ENCODE results near the gene PRSS1.
"Not testable (repeated sequence)": the region's sequence is repeated elsewhere in the genome, so short reads cannot be mapped to it uniquely, and the experiment has no call there.

The PRSS1 gene

DNA sequence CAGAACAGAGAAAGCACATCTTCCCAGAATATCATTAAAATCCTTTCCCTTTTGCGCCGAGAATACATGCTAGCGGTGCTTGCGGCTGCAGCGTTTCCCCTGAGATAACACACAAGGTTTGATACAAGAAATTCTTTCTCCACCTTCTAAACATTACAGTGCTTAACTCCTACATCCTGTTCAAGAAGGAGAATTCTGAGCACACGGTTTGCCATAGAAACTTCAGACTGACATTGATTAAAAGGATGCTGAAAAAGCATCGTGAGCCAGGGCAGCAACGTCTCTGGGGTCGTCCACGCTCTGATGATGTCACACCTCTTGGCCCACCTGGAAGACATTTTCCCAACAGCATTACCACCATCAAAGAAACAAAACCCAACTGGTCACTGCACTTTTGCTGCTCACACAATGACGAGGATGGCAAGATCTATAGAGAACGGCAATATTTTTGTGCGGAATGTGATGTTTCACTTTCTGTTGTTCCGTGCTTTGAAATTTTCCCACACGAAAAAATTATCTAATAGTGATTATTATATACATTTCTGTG is 27.0 kb upstream of the PRSS1 start:
- H3K4me3 ChIP-seq (ENCODE audit: low read length), result no peak overlapping the region
- DNase-seq (ENCODE audit: low read depth), result no peak
- TF ChIP-seq, protein P1, sequence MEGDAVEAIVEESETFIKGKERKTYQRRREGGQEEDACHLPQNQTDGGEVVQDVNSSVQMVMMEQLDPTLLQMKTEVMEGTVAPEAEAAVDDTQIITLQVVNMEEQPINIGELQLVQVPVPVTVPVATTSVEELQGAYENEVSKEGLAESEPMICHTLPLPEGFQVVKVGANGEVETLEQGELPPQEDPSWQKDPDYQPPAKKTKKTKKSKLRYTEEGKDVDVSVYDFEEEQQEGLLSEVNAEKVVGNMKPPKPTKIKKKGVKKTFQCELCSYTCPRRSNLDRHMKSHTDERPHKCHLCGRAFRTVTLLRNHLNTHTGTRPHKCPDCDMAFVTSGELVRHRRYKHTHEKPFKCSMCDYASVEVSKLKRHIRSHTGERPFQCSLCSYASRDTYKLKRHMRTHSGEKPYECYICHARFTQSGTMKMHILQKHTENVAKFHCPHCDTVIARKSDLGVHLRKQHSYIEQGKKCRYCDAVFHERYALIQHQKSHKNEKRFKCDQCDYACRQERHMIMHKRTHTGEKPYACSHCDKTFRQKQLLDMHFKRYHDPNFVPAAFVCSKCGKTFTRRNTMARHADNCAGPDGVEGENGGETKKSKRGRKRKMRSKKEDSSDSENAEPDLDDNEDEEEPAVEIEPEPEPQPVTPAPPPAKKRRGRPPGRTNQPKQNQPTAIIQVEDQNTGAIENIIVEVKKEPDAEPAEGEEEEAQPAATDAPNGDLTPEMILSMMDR (conservative IDR thresholded peaks at IDR 0.05; ENCODE audit: low read length), result no peak

DNA sequence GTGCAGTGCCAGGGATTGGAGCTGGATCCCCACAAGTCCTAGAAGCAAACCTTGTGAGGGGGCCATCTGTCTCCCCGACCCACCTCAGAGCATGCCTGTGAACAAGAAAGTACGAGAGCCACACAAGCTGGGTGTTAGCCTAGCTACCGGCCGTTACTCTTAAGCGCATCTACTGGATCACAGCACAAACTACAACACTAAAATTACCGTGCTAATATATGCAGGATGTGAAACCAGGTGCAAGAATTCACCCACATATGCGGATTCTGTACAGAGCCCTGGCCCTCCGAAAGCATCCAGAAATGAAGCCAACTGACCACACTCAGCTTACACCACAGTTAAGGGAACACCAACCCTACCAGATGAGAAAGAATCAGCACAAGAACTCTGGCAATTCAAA is 16.0 kb upstream of the PRSS1 start:
- no peak overlapping the region for H3K4me3 ChIP-seq (ENCODE audit: low read length)
- no peak for DNase-seq (ENCODE audit: low read depth)
- TF ChIP-seq, protein P1 (conservative IDR thresholded peaks at IDR 0.05; ENCODE audit: low read length), result no peak

DNA sequence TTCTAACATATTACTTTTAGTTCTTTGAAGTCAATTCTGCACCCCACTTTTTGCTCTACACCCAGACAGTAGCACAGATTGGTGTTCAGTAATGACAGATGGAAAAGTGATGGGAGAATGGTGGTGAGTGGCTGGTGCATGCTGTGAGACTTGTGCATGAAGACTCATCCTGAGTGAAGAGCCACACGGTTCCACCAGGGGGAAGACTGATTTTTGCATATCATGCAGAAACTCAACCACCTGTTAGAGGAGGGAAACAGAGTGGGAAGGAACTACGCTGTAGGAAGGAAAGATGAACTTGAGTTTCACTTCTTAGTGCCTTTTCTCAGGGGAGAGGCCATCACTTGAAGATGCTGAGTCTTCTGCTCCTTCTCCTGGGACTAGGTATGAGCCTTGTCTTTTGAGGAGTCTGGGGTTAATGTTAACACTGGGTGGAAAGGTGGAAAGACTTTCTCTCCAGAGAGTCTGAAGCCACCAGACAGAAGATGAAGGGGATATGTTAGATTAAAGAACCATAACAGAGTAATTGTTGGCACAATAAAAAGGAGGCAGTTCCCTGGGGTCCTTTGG is 9.3 kb upstream of the PRSS1 start:
- no peak for DNase-seq (ENCODE audit: low read depth)
- TF ChIP-seq, protein P1 (conservative IDR thresholded peaks at IDR 0.05; ENCODE audit: low read length), result peak; percentile 19; the same call in 1 of the 2 replicates
- H3K4me3 ChIP-seq (ENCODE audit: low read length), result no peak overlapping the region

DNA sequence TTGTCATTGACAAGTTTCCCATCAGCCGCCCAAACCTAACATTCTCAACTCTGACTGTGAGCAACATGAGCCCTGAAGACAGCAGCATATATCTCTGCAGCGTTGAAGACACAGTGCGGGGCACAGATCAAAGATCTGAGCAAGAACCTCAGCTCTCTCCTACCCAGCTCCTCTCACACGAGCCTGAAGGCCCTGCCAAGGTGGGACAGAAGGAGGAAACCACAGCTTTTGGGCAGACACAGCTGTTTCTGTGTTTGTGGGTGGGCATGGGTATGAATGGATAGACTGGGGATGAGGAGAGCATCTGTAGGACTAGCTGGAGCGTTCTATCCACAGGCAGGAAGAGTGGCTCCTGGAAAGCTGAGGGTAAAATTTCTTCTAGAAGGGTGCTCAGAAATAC is 8.5 kb upstream of the PRSS1 start:
- no peak for DNase-seq (ENCODE audit: low read depth)
- TF ChIP-seq, protein P1 (conservative IDR thresholded peaks at IDR 0.05; ENCODE audit: low read length), result no peak
- H3K4me3 ChIP-seq (ENCODE audit: low read length), result no peak overlapping the region

DNA sequence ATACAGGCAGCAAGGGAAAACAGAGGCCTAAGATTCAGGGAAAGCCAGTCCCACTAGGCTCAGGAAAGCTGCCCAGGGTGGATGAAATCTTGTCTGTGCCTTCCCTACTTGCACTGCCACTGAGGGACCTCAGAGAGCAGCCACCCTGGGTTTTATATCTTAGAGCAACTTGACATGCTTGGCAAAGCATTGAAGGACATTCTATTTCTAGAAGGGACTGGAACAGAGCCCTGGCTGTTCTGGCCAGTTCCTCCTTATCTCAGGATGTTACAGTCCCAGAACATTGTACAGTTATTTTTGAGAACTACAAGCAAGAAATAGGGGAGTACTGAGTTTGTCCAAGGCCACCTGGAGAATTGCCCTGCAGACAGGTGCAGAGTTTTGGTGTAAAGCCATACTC is 7.3 kb upstream of the PRSS1 start:
- not testable (repeated sequence) for H3K4me3 ChIP-seq (ENCODE audit: low read length); DNase-seq (ENCODE audit: low read depth)

DNA sequence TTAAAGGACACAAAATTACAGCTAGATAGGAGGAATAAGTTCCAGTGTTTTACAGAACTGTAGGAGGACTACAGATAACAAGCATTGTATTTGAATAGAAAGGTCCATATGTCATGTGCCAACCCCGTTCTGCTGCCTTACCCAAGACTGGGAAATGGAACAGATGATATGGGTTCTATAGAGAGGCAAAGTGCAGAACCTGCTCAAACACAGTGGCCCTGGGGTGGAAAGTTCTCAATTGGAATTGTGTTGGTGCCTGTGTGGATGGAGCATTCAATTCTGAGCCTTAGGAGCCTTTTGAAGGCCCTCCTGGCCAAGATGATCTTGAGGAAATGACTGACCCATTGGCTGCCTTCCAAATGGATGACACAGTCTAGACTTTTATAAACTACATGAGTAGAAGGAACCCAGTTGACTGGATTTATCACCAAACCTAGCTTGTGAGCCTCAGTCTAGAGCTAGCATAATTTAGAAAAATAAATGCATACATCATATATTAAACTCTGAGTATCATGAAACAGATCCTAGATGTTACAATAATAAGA is 4.1 kb upstream of the PRSS1 start:
- TF ChIP-seq, protein P1 (conservative IDR thresholded peaks at IDR 0.05; ENCODE audit: low read length), result no peak
- no peak overlapping the region for H3K4me3 ChIP-seq (ENCODE audit: low read length)
- no peak for DNase-seq (ENCODE audit: low read depth)

DNA sequence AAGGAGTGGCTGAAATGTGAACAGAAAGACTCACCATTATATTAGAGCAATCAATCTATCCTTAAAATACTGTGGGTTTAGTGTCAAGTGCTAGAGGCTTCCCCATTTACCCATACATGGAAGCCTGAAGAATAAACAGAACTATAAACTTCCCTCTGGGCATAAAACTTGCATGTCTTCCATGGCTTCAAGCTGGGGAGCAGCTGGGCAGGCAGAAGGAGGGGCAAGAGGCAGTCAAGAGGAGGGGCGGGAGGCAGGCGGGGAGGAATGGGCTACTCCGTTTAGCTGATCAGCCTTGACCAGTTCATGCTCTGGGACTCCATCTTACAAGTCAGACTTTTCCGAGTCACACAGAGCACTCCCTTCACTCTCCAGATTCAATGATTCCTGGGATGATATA is 3.5 kb upstream of the PRSS1 start:
- TF ChIP-seq, protein P1 (conservative IDR thresholded peaks at IDR 0.05; ENCODE audit: low read length), result no peak

More for the DNA sequence above, 3.5 kb upstream of the PRSS1 start:
- no peak for DNase-seq (ENCODE audit: low read depth)
- no peak overlapping the region for H3K4me3 ChIP-seq (ENCODE audit: low read length)

Measured in AG10803 (cell line).